HUDEP-2 (cell line): ENCODE results near the gene CHDH.

Experiments used
- DNase-seq, 76 experiments: peaks; one replicate each; lab custom pipeline; 2025; ENCODE audit not compliant: unreplicated experiment in 76 of 76; lab: John Stamatoyannopoulos, UW

The CHDH gene

GRCh38 chr3:53858096-53858741 is 12.0 kb upstream of the CHDH start:
- DNase-seq: no peak

- no peak for DNase-seq
Measured at GRCh38 chr3:53856964-53857363, 10.7 kb upstream of the CHDH start.

GRCh38 chr3:53850895-53851294 is 4.7 kb upstream of the CHDH start:
- DNase-seq: no peak

GRCh38 chr3:53849916-53850315 is 3.7 kb upstream of the CHDH start:
- no peak for DNase-seq

GRCh38 chr3:53846851-53847155 is 584 bp upstream of the CHDH start:
- DNase-seq: no peak

- DNase-seq: no peak
Measured at GRCh38 chr3:53845881-53846133, 412 bp downstream of the CHDH start.

GRCh38 chr3:53845103-53845880 is 927 bp downstream of the CHDH start:
- DNase-seq: peak in 26 of 76 experiments; percentile 2 to 32 (median 11)

- DNase-seq: no peak
Measured at GRCh38 chr3:53844262-53845102, 1.7 kb downstream of the CHDH start.

GRCh38 chr3:53843195-53844177 is 2.7 kb downstream of the CHDH start:
- DNase-seq: no peak

GRCh38 chr3:53842436-53843194 is 3.6 kb downstream of the CHDH start:
- no peak for DNase-seq

GRCh38 chr3:53841296-53841695 is 4.9 kb downstream of the CHDH start:
- DNase-seq: no peak

GRCh38 chr3:53837331-53837730 is 8.9 kb downstream of the CHDH start:
- peak in 2 of 76 experiments; percentile 4 to 5 for DNase-seq

- no peak for DNase-seq
Measured at GRCh38 chr3:53836084-53836872, 9.9 kb downstream of the CHDH start.

GRCh38 chr3:53835257-53835656 is 11.0 kb downstream of the CHDH start:
- no peak for DNase-seq

- no peak for DNase-seq
Measured at GRCh38 chr3:53834429-53835095, 11.7 kb downstream of the CHDH start.

GRCh38 chr3:53833700-53834099 is 12.5 kb downstream of the CHDH start:
- DNase-seq: no peak

GRCh38 chr3:53833053-53833645 is 13.1 kb downstream of the CHDH start:
- no peak for DNase-seq

GRCh38 chr3:53830944-53831343 is 15.3 kb downstream of the CHDH start:
- DNase-seq: no peak
